Epithelial cell of proximal tubule (primary cell): ENCODE results near the gene ADAM19. TPM values are rescaled to one million over a fixed set of nuclear protein-coding genes. Genes with fewer than 3 reads are reported as not detected.
A peak's percentile ranks its signal among the peaks of the same experiment; 100 is the strongest.

Experiments
- DNase-seq: peaks from one replicate; pipeline ENCODE4 v3.0.0-alpha.2; 2011; ENCODE audit warnings: low read depth
- H3K4me3 ChIP-seq: 2 replicates; pipeline ENCODE4 v1.5.1; 2011; ENCODE audit warnings: low read depth, mild to moderate bottlenecking, low read length
- CTCF ChIP-seq: conservative IDR thresholded peaks from 2 replicates; pipeline ENCODE4 v1.5.1; 2012; ENCODE audit warnings: low read depth, mild to moderate bottlenecking, low read length
- total RNA-seq: library from RNA; depleted of rRNA; stranded (reverse); fragments of >200 nt; gene quantifications from 2 replicates; pipeline ENCODE4 v1.2.3, GENCODE V29; 2015

Gene ADAM19
- total RNA-seq, 1 donor from 2014 or later = 19.3 TPM

- no peak for DNase-seq
- no peak overlapping the region for H3K4me3 ChIP-seq
- no peak for TF ChIP-seq CTCF
Observed at GRCh38 chr5:157549283-157549629, 26.3 kb downstream of the ADAM19 start.

- no peak for TF ChIP-seq CTCF
- peak; percentile 47 for DNase-seq
- H3K4me3 ChIP-seq = no peak overlapping the region
Observed at GRCh38 chr5:157548513-157549282, 26.9 kb downstream of the ADAM19 start.

- no peak for TF ChIP-seq CTCF
- DNase-seq = no peak
- H3K4me3 ChIP-seq = no peak overlapping the region
Observed at GRCh38 chr5:157547941-157548512, 27.5 kb downstream of the ADAM19 start.

- H3K4me3 ChIP-seq = no peak overlapping the region
- no peak for TF ChIP-seq CTCF
- DNase-seq = no peak
Observed at GRCh38 chr5:157546456-157547100, 29.0 kb downstream of the ADAM19 start.

- no peak overlapping the region for H3K4me3 ChIP-seq
Observed at GRCh38 chr5:157545610-157546310, 29.8 kb downstream of the ADAM19 start.

GRCh38 chr5:157544623-157544989, 31.0 kb downstream of the ADAM19 start:
- H3K4me3 ChIP-seq = no peak overlapping the region
- DNase-seq = no peak
- TF ChIP-seq CTCF = no peak

More at GRCh38 chr5:157545610-157546310, 29.8 kb downstream of the ADAM19 start:
- no peak for DNase-seq
- no peak for TF ChIP-seq CTCF
